ENCODE measurements around the gene STT3B. TPM values are rescaled to one million over a fixed set of nuclear protein-coding genes. Genes with fewer than 3 reads are reported as not detected.

STT3B gene
- polyA plus RNA-seq, 1 donor (not counting 4 experiments of a cell fraction or from before 2014, with no cell fraction given) = 129 TPM

GRCh38 chr3:31613177-31613576 lies 80.5 kb downstream of the STT3B start:
- Histone ChIP-seq H3K27ac (ENCODE audit: control insufficient read depth, insufficient read depth, low read length) (no peak overlapping the region), H3K4me1 (ENCODE audit: control insufficient read depth, extremely low read depth, insufficient read depth, low read length) (no peaks in the 10 kb centered on the region), H3K27me3 (ENCODE audit: control insufficient read depth, extremely low read depth, insufficient read depth, low read length) (no peaks in the 10 kb centered on the region), H2AFZ (ENCODE audit: control insufficient read depth, low read length) (no peak overlapping the region), H3K36me3 (ENCODE audit: control insufficient read depth in 2 of 2, extremely low read depth in 1 of 2, insufficient read depth in 2 of 2, low read length in 2 of 2) (no peaks in the 10 kb centered on the region), H3K9me1 (ENCODE audit: control insufficient read depth, extremely low read depth, insufficient read depth, low read length) (no peaks in the 10 kb centered on the region), H4K20me1 (ENCODE audit: control insufficient read depth, extremely low read depth, insufficient read depth, low read length) (no peaks in the 10 kb centered on the region), H3K9ac (ENCODE audit: control insufficient read depth, extremely low read depth, insufficient read depth, low read length) (no peak overlapping the region), H3K79me2 (ENCODE audit: control insufficient read depth, insufficient read depth, low read length) (peaks cover 33% of the 10 kb centered on the region), H3K9me3 (ENCODE audit: control insufficient read depth, low read depth, low read length) (no peaks in the 10 kb centered on the region), H3K4me3 (ENCODE audit: control insufficient read depth in 2 of 3, extremely low read depth in 1 of 3, insufficient read depth in 2 of 3, low read depth in 1 of 3, low read length in 3 of 3) (no peak overlapping the region), H3K4me2 (ENCODE audit: control insufficient read depth, extremely low read depth, insufficient read depth, low read depth, low read length) (no peak overlapping the region)
- TF ChIP-seq CTCF (optimal IDR thresholded peaks at IDR 0.05 in 1 of 3, IDR thresholded peaks at IDR 0.05 in 1 of 3, conservative IDR thresholded peaks at IDR 0.05 in 1 of 3; ENCODE audit: extremely low read depth in 1 of 3, insufficient read depth in 2 of 3, low read length in 3 of 3) = no peak
- no peak for TF ChIP-seq EZH2 (IDR thresholded peaks at IDR 0.05; ENCODE audit: low read length)
- DNase-seq (ENCODE audit: low read depth, low spot score) = no peak
- no peak for FAIRE-seq
- dilution Hi-C loops (cut with MboI; ENCODE audit: extremely low pct_ligation_motif_present, low sequenced_read_pairs) = no loop called here

GRCh38 chr3:31613654-31614053 lies 80.9 kb downstream of the STT3B start:
- Histone ChIP-seq H3K27ac (ENCODE audit: control insufficient read depth, insufficient read depth, low read length) (no peak overlapping the region), H3K79me2 (ENCODE audit: control insufficient read depth, insufficient read depth, low read length) (peaks cover 29% of the 10 kb centered on the region)

More at GRCh38 chr3:31613654-31614053, 80.9 kb downstream of the STT3B start:
- FAIRE-seq (no peak), DNase-seq (ENCODE audit: low read depth, low spot score) (no peak)
- no peaks in the 10 kb centered on the region for H4K20me1 ChIP-seq (ENCODE audit: control insufficient read depth, extremely low read depth, insufficient read depth, low read length)
- dilution Hi-C loops (cut with MboI; ENCODE audit: extremely low pct_ligation_motif_present, low sequenced_read_pairs) = no loop called here
- TF ChIP-seq EZH2 (IDR thresholded peaks at IDR 0.05; ENCODE audit: low read length) = no peak
- no peak for TF ChIP-seq CTCF (optimal IDR thresholded peaks at IDR 0.05 in 1 of 3, IDR thresholded peaks at IDR 0.05 in 1 of 3, conservative IDR thresholded peaks at IDR 0.05 in 1 of 3; ENCODE audit: extremely low read depth in 1 of 3, insufficient read depth in 2 of 3, low read length in 3 of 3)
- H3K4me1 ChIP-seq (ENCODE audit: control insufficient read depth, extremely low read depth, insufficient read depth, low read length) = no peaks in the 10 kb centered on the region
- no peak overlapping the region for H3K4me2 ChIP-seq (ENCODE audit: control insufficient read depth, extremely low read depth, insufficient read depth, low read depth, low read length)
- no peak overlapping the region for H3K9ac ChIP-seq (ENCODE audit: control insufficient read depth, extremely low read depth, insufficient read depth, low read length)
- H3K36me3 ChIP-seq (ENCODE audit: control insufficient read depth in 2 of 2, extremely low read depth in 1 of 2, insufficient read depth in 2 of 2, low read length in 2 of 2) = no peaks in the 10 kb centered on the region
- no peaks in the 10 kb centered on the region for H3K9me3 ChIP-seq (ENCODE audit: control insufficient read depth, low read depth, low read length)
- no peak overlapping the region for H2AFZ ChIP-seq (ENCODE audit: control insufficient read depth, low read length)
- H3K9me1 ChIP-seq (ENCODE audit: control insufficient read depth, extremely low read depth, insufficient read depth, low read length) = no peaks in the 10 kb centered on the region
- H3K27me3 ChIP-seq (ENCODE audit: control insufficient read depth, extremely low read depth, insufficient read depth, low read length) = no peaks in the 10 kb centered on the region
- H3K4me3 ChIP-seq (ENCODE audit: control insufficient read depth in 2 of 3, extremely low read depth in 1 of 3, insufficient read depth in 2 of 3, low read depth in 1 of 3, low read length in 3 of 3) = no peak overlapping the region

All from keratinocyte (primary cell).